ENCODE results near the gene KRTAP9-1.

DNA sequence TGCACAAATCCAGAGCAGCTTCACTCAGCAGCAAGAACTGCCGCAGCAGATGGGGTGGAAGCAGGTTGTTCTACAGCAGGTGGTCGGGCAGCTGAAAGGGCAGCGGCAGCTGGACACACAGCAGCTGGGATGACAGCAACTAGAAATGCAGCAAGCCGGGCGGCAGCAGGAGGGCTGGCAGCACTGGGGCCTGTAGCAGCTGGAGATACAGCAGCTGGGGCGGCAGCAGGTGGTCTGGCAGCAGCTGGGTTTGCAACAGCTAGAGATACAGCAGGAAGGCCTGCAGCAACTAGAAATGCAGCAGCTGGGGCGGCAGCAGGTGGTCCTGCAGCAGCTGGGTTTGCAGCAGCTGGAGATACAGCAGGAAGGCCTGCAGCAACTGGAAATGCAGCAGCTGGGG lies 22.1 kb upstream of the KRTAP9-1 start:
- no peak for TF ChIP-seq POLR2AphosphoS5 (IDR thresholded peaks at IDR 0.05; ENCODE audit: insufficient read depth, low read depth, low read length)
- TF ChIP-seq, protein P1, sequence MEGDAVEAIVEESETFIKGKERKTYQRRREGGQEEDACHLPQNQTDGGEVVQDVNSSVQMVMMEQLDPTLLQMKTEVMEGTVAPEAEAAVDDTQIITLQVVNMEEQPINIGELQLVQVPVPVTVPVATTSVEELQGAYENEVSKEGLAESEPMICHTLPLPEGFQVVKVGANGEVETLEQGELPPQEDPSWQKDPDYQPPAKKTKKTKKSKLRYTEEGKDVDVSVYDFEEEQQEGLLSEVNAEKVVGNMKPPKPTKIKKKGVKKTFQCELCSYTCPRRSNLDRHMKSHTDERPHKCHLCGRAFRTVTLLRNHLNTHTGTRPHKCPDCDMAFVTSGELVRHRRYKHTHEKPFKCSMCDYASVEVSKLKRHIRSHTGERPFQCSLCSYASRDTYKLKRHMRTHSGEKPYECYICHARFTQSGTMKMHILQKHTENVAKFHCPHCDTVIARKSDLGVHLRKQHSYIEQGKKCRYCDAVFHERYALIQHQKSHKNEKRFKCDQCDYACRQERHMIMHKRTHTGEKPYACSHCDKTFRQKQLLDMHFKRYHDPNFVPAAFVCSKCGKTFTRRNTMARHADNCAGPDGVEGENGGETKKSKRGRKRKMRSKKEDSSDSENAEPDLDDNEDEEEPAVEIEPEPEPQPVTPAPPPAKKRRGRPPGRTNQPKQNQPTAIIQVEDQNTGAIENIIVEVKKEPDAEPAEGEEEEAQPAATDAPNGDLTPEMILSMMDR (IDR thresholded peaks at IDR 0.05; ENCODE audit: extremely low read depth in 1 of 2, insufficient read depth in 1 of 2, low read depth in 1 of 2, low read length in 2 of 2): no peak
- TF ChIP-seq EZH2 (IDR thresholded peaks at IDR 0.05; ENCODE audit: borderline replicate concordance, low read depth, low read length, severe bottlenecking): no peak
- TF ChIP-seq, protein P2, sequence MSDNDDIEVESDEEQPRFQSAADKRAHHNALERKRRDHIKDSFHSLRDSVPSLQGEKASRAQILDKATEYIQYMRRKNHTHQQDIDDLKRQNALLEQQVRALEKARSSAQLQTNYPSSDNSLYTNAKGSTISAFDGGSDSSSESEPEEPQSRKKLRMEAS (IDR thresholded peaks at IDR 0.05; ENCODE audit: insufficient read depth, insufficient read length): no peak

Data from endothelial cell of umbilical vein (primary cell).